K562 (cell line): Measurements from ENCODE around the gene SZT2. TPM values are rescaled to one million over a fixed set of nuclear protein-coding genes. Genes with fewer than 3 reads are reported as not detected.

Experiments used
- ATAC-seq: fragments of 200-7000 bp; cut with Tn5 transposase; 3 replicates; pipeline ENCODE4 v1.9.1; 2020; ENCODE audit warnings: moderate library complexity
- BruUV-seq: library from RNA; stranded (reverse); fragments of 400-500 nt; replicated peaks from 2 replicates; lab custom pipeline; 2021; lab: Mats Ljungman, UMichigan
- CTCF ChIA-PET: fragments of 300-600 bp; formaldehyde crosslinking; extraction: SDS; loops from one replicate; lab custom pipeline; 2021; ENCODE audit warnings: low intra/inter-chr PET ratio; lab: Yijun Ruan, JAX
- POLR2A ChIA-PET: fragments of 300-600, 350-650 bp; sonication (Branson Sonifier 250); formaldehyde crosslinking; extraction: SDS; loops from one replicate; lab custom pipeline; 2021; ENCODE audit warnings: antibody characterized with exemption, inconsistent platforms; lab: Yijun Ruan, JAX
- DNase-seq, 4 experiments: peaks; one replicate each; pipeline versions ENCODE4 v3.0.0 to v3.0.0-alpha.2; 2011 to 2018; ENCODE audit warnings: low spot score in 3 of 4, mixed read lengths in 3 of 4; ENCODE audit errors: extremely low read depth in 1 of 4
- FAIRE-seq: peaks from 2 replicates; lab custom pipeline; 2011; peaks lifted over from hg19 to GRCh38; lab: Jason Lieb, UNC
- H2AFZ ChIP-seq: 2 replicates; pipeline ENCODE4 v1.6.0; 2011; ENCODE audit warnings: low read depth, low read length, control low read depth, inconsistent platforms
- H3K27ac ChIP-seq: fragments of 200-600 bp; 3 replicates; pipeline ENCODE4 v1.8.0; 2011; ENCODE audit warnings: low read depth, mild to moderate bottlenecking, control low read depth, inconsistent platforms, low read length, moderate library complexity, mixed read lengths; ENCODE audit errors: extremely low read depth
- H3K27me3 ChIP-seq, 2 experiments: fragments of 300-600 bp in 1 of 2; 2 replicates in 1 of 2; 3 replicates in 1 of 2; pipeline versions ENCODE4 v1.6.0 to v1.8.0; 2011; ENCODE audit warnings: inconsistent platforms in 2 of 2, low read length in 2 of 2, mild to moderate bottlenecking in 1 of 2, mixed read lengths in 1 of 2, moderate library complexity in 1 of 2; ENCODE audit not compliant: control insufficient read depth in 2 of 2, insufficient read depth in 2 of 2
- H3K36me3 ChIP-seq: fragments of 300-600 bp; 3 replicates; pipeline ENCODE4 v1.8.0; 2011; ENCODE audit warnings: mild to moderate bottlenecking, low read length, inconsistent platforms; ENCODE audit not compliant: control insufficient read depth, insufficient read depth
- H3K4me1 ChIP-seq, 2 experiments: fragments of 200-600 bp in 1 of 2; replicated peaks in 1 of 2; 2 replicates in 1 of 2; 3 replicates in 1 of 2; pipeline versions ENCODE4 v1.5.1 to v1.8.0; 2011; ENCODE audit warnings: inconsistent platforms in 2 of 2, low read length in 2 of 2, mild to moderate bottlenecking in 1 of 2, mixed read lengths in 1 of 2, moderate library complexity in 1 of 2; ENCODE audit not compliant: control insufficient read depth in 2 of 2, insufficient read depth in 2 of 2
- H3K4me2 ChIP-seq: 2 replicates; pipeline ENCODE4 v1.6.1; 2011; ENCODE audit warnings: low read length, control low read depth, inconsistent platforms, mixed read lengths; ENCODE audit not compliant: insufficient read depth
- H3K4me3 ChIP-seq: fragments of 200-600 bp; sonication (generic), shearing (Covaris generic); 2 replicates; pipeline ENCODE4 v1.5.1; 2016; ENCODE audit warnings: control low read depth, inconsistent platforms
- H3K79me2 ChIP-seq: fragments of 200-600 bp; 3 replicates; pipeline ENCODE4 v1.8.0; 2011; ENCODE audit warnings: low read length, inconsistent platforms; ENCODE audit not compliant: control insufficient read depth, insufficient read depth
- H3K9ac ChIP-seq, 2 experiments: 2 replicates each; pipeline versions ENCODE4 v1.6.0 to v1.6.1; 2011; ENCODE audit warnings: low read depth in 2 of 2, low read length in 2 of 2, control low read depth in 1 of 2, inconsistent platforms in 1 of 2, mild to moderate bottlenecking in 1 of 2, mixed read lengths in 1 of 2; ENCODE audit not compliant: insufficient read depth in 1 of 2
- H3K9me1 ChIP-seq: one replicate; pipeline ENCODE4 v1.6.0; 2011; ENCODE audit warnings: inconsistent platforms, mild to moderate bottlenecking, low read length, moderate library complexity; ENCODE audit not compliant: control insufficient read depth, insufficient read depth
- H3K9me3 ChIP-seq: replicated peaks from 2 replicates; pipeline ENCODE4 v1.5.1; 2011; ENCODE audit warnings: low read depth, low read length, inconsistent platforms; ENCODE audit not compliant: control insufficient read depth, insufficient read depth
- H4K20me1 ChIP-seq: replicated peaks from 2 replicates; pipeline ENCODE4 v1.6.1; 2011; ENCODE audit warnings: low read length, inconsistent platforms, mixed read lengths; ENCODE audit not compliant: control insufficient read depth, insufficient read depth
- ETV5 ChIP-seq: sonication (generic); formaldehyde crosslinking; IDR thresholded peaks from 2 replicates; pipeline ENCODE4 v1.4.0; 2020; ENCODE audit warnings: low read depth, mild to moderate bottlenecking, missing genetic modification reagents
- KDM4B ChIP-seq, 2 experiments: fragments of 450-650 bp in 1 of 2; sonication (generic) in 1 of 2; IDR thresholded peaks; 2 replicates each; pipeline ENCODE4 v1.6.1; 2016 to 2017; ENCODE audit warnings: borderline replicate concordance in 2 of 2, antibody characterized with exemption in 1 of 2, low read depth in 1 of 2, mild to moderate bottlenecking in 1 of 2
- NFIC ChIP-seq: fragments of 450-650 bp; IDR thresholded peaks from 2 replicates; pipeline ENCODE4 v1.6.1; 2017; ENCODE audit warnings: mild to moderate bottlenecking, inconsistent platforms
- ZNF121 ChIP-seq: sonication (generic); formaldehyde crosslinking; conservative IDR thresholded peaks from 2 replicates; pipeline ENCODE4 v1.8.0; 2022; ENCODE audit warnings: missing genetic modification reagents
- WGBS: fragments of 100-300 bp; shearing (Covaris generic); methylation state at CpG from one replicate; pipeline ENCODE4 v1.1.6; 2016; ENCODE audit warnings: low coverage, mixed read lengths; ENCODE audit not compliant: insufficient coverage; ENCODE audit errors: missing lambda C conversion rate; 5-methylcytosine and 5-hydroxymethylcytosine counted together
- in situ Hi-C: fragments of 300-500 bp; cut with MboI; formaldehyde crosslinking; loops from 4 replicates; pipeline ENCODE4 v1.15.0; 2018; ENCODE audit warnings: inconsistent platforms, mixed read lengths
- intact Hi-C: fragments of 100-400 bp; cut with micrococcal nuclease; formaldehyde crosslinking; loops from 2 replicates; pipeline ENCODE4 v1.14.2; 2022
- polyA plus RNA-seq, 8 experiments: library from polyadenylated mRNA; depleted of rRNA in 4 of 8; stranded (reverse) in 5 of 8; unstranded in 3 of 8; fragments of >200 nt; fragmentation: Nextera tagmentation in 2 of 8; fragmentation: Illumina TruSeq in 1 of 8; extraction: Ambion mirVana in 2 of 8; extraction: Trizol in 1 of 8; gene quantifications; 2 replicates each; pipeline versions ENCODE4 v1.2.1 to v1.2.3, GENCODE V29; 2011 to 2014; ENCODE audit warnings: inconsistent platforms in 1 of 8, missing spikeins in 1 of 8
- total RNA-seq, 7 experiments: library from RNA; depleted of rRNA in 6 of 7; stranded (reverse); fragments of >200 nt in 6 of 7; fragmentation: Illumina TruSeq in 2 of 7; extraction: Trizol in 2 of 7; gene quantifications; 2 replicates each; pipeline versions ENCODE4 v1.2.1 to v1.2.3, GENCODE V29; 2011 to 2021; ENCODE audit warnings: low replicate concordance in 1 of 7

The SZT2 gene
- total and polyA plus RNA-seq, 9 of the 15 experiments (the other 6 are each of a cell fraction or from before 2014, with no cell fraction given) = 0.88 to 31.0 (median 12.8) TPM

- H3K4me2 ChIP-seq = no peak overlapping the region
- intact Hi-C loops (no loop called here), in situ Hi-C loops (no loop called here)
- FAIRE-seq (peak; percentile 35), ATAC-seq (no peak), DNase-seq (no peak)
- CTCF ChIA-PET = no interaction called here
- H4K20me1 ChIP-seq = no peaks in the 10 kb centered on the region
- H3K9ac ChIP-seq = no peak overlapping the region
- no TSS peak for BruUV-seq
- no peaks in the 10 kb centered on the region for H3K9me1 ChIP-seq
- H3K36me3 ChIP-seq = no peaks in the 10 kb centered on the region
- H3K4me1 ChIP-seq = no peaks in the 10 kb centered on the region
- POLR2A ChIA-PET = interaction anchor here (0.6 kb wide), 1 partner anchor 1988 kb away, joined by 3 read pairs; no protein-coding TSS in a partner anchor
- H3K27me3 ChIP-seq = peaks cover 11 to 30% of the 10 kb centered on the region in 2 experiments; a peak in 4 of 5 replicates
- WGBS = 5% methylated on average over 2 of the region's 2 CpGs
- no peak for TF ChIP-seq KDM4B (IDR thresholded peaks at IDR 0.05; ENCODE audit: borderline replicate concordance in 2 of 2, low read depth in 1 of 2)
- peak; percentile 40 for TF ChIP-seq NFIC
- H3K9me3 ChIP-seq = no peaks in the 10 kb centered on the region
- H3K79me2 ChIP-seq = no peaks in the 10 kb centered on the region
- H3K4me3 ChIP-seq = no peak overlapping the region
- no peak overlapping the region for H3K27ac ChIP-seq
- H2AFZ ChIP-seq = no peak overlapping the region
Observed at GRCh38 chr1:43463479-43463878, 73.8 kb downstream of the SZT2 start.

GRCh38 chr1:43464681-43465504, 75.2 kb downstream of the SZT2 start:
- no peak for DNase-seq
- 8% methylated on average over 13 of the region's 13 CpGs for WGBS
- H3K9me1 ChIP-seq = no peaks in the 10 kb centered on the region
- H3K27me3 ChIP-seq = peaks cover 14 to 41% of the 10 kb centered on the region in 2 experiments; a peak in 4 of 5 replicates
- no peak overlapping the region for H3K4me2 ChIP-seq
- FAIRE-seq = no peak
- no peaks in the 10 kb centered on the region for H3K9me3 ChIP-seq
- intact Hi-C loops (no loop called here), in situ Hi-C loops (no loop called here)
- no TSS peak for BruUV-seq
- CTCF ChIA-PET = no interaction called here
- H3K4me1 ChIP-seq = no peaks in the 10 kb centered on the region
- POLR2A ChIA-PET = interaction anchor here (1.1 kb wide), 1 partner anchor 57 kb away, joined by 4 read pairs; no protein-coding TSS in a partner anchor
- no peak overlapping the region for H2AFZ ChIP-seq
- ATAC-seq = no peak
- H3K27ac ChIP-seq = no peak overlapping the region
- H3K4me3 ChIP-seq = no peak overlapping the region
- H4K20me1 ChIP-seq = no peaks in the 10 kb centered on the region
- H3K9ac ChIP-seq = no peak overlapping the region
- H3K36me3 ChIP-seq = no peaks in the 10 kb centered on the region
- no peaks in the 10 kb centered on the region for H3K79me2 ChIP-seq
- TF ChIP-seq ZNF121 (peak; percentile 35; the same call in 1 of the 2 replicates), ETV5 (CRISPR knock-in tag) (no peak)
